Stimulated activated naive CD8-positive, alpha-beta T cell treated with anti-CD3 and anti-CD28 coated beads, Interleukin-15, Interleukin-2, amounts not matched to agents 100 U/mL and 50 U/mL, for 24 hours (primary cell): Measurements from ENCODE around the gene ADAM10.

Source experiments
- ATAC-seq: fragments of 150-1000 bp; cut with Tn5 transposase; one replicate; pipeline ENCODE4 v1.10.0; 2021
- DNase-seq: peaks from one replicate; pipeline ENCODE4 v3.0.0; 2021

ADAM10 gene

GRCh38 chr15:58575045-58575786, 174.3 kb downstream of the ADAM10 start:
- no peak for ATAC-seq
- DNase-seq = no peak

GRCh38 chr15:58574631-58575030, 174.9 kb downstream of the ADAM10 start:
- ATAC-seq = no peak
- no peak for DNase-seq

- no peak for DNase-seq
- no peak for ATAC-seq
Observed at GRCh38 chr15:58573270-58573669, 176.2 kb downstream of the ADAM10 start.

GRCh38 chr15:58572521-58572920, 177.0 kb downstream of the ADAM10 start:
- DNase-seq (no peak), ATAC-seq (no peak)

DNA sequence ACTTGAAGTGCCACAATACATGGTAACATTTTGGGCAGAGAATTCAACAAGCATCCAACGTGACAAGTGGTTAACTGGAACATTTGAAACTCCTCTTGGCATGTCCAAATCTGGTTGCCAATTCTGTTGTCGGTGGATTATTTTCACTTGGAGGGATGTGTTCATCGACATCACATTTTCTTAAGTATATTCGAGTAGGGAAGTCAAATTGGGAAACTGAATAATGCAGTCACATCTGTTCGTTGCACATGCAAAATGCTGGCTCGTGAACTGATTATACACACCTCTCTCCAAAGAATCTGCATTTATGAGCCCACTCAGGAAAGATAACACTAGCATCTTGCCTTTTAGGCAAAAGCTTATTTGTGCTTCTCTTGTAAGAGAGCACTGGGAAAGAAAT, 178.0 kb downstream of the ADAM10 start:
- ATAC-seq (no peak), DNase-seq (no peak)

- DNase-seq (no peak), ATAC-seq (no peak)
Observed at GRCh38 chr15:58569455-58569854, 180.1 kb downstream of the ADAM10 start.

DNA sequence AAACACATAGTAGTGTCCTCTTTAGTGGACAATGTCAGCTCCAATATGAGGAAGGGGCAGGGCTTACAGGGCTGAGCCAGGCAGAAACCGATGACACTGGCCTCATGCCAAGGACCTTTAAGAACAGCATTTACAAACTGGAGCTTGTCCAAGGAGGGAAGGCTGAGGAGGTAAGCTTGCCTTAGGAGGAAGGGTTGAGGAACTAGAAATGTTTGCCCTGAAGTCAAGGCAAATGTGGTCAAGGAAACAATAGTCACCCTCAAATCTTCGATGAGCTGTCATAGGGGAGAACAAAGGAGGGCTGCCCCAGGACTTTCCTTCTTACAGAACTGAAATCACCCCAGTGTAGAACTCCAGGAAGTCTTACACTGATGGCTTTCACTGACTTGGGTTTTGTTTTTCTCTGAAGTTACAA, 181.3 kb downstream of the ADAM10 start:
- ATAC-seq (peak; percentile 81), DNase-seq (no peak)

GRCh38 chr15:58566029-58566428, 183.5 kb downstream of the ADAM10 start:
- DNase-seq (no peak), ATAC-seq (no peak)

DNA sequence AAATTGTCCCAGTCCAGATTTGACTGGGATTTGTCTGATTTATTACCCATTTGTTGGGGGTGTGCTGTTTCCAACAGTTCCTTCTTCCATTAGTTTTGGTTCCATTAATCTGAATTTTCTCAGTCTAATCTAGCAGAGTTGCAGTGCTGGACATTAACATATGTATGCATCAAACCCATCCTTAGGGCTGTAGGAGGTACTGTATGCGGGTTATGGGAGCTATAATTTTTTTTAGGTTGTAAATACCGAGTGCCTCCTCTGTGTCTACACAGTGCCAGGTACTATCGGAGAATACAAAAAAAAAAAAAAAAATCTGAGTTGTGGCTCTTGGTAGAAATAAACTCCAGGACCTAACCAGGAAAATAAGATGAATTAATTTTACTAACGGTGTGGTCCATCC, 183.9 kb downstream of the ADAM10 start:
- ATAC-seq = no peak
- DNase-seq = no peak

GRCh38 chr15:58564981-58565380, 184.5 kb downstream of the ADAM10 start:
- DNase-seq (no peak), ATAC-seq (no peak)

GRCh38 chr15:58562135-58562534, 187.4 kb downstream of the ADAM10 start:
- no peak for DNase-seq
- no peak for ATAC-seq

DNA sequence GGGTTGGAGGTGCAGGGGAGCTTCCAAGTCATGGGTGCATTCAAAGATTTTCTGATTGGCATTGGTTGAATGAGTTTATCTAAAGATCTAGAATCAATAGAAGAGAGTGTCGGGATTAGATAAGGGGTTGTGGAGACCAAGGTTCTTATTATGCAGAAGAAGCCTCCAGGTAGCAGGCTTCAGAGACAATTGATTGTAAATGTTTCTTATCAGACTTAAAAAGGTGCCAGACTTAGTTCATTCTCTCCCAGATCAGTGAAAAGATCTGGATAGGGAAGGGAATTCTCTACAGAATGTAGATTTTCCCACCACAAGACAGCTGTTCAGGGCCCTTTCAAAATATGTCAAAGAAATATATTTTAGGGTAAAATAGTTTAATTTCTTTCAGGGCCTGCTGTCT, 188.2 kb downstream of the ADAM10 start:
- DNase-seq (no peak), ATAC-seq (no peak)

- DNase-seq (no peak), ATAC-seq (no peak)
Observed at GRCh38 chr15:58559904-58560588, 189.5 kb downstream of the ADAM10 start.

DNA sequence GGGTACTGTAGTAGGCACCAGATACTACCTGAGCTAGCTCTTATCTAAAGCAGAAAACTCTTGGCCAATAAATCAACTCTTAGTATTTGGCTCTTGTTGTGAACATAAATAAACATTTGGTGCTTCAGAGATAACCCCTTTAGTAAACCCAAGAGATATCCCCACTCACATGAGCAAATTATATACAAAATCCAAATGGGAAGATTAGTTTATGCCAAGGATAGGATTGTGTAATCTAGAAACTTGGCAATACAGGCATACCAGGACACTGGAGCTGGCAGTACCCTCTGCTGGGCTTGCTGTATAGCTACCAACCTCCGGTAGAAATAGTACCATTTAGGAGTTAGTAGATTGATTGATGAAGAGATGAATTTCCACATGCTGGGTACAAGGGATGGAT, 190.7 kb downstream of the ADAM10 start:
- ATAC-seq (no peak), DNase-seq (no peak)

GRCh38 chr15:58556541-58556940, 193.0 kb downstream of the ADAM10 start:
- ATAC-seq = no peak

DNA sequence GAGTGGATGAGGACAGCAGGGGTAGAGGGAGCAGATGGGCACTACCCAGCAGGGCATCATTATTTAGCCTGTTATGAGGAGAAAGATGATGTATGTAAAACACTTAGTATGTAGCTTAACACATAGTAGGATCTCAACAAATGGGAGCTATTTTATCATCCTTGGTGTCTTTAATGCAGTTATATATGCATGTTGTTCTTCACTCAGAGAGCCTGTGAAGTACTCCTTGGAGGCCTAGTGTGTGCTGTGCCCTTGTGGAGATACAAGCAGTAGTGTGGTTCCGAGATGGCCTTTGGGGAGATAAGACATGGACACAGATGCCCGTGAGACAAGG, 193.5 kb downstream of the ADAM10 start:
- no peak for ATAC-seq
- no peak for DNase-seq

More at GRCh38 chr15:58556541-58556940, 193.0 kb downstream of the ADAM10 start:
- DNase-seq = no peak

GRCh38 chr15:58555162-58556027, 194.1 kb downstream of the ADAM10 start:
- DNase-seq = no peak

GRCh38 chr15:58554758-58555157, 194.7 kb downstream of the ADAM10 start:
- ATAC-seq (no peak), DNase-seq (no peak)

More at GRCh38 chr15:58555162-58556027, 194.1 kb downstream of the ADAM10 start:
- ATAC-seq = no peak

DNA sequence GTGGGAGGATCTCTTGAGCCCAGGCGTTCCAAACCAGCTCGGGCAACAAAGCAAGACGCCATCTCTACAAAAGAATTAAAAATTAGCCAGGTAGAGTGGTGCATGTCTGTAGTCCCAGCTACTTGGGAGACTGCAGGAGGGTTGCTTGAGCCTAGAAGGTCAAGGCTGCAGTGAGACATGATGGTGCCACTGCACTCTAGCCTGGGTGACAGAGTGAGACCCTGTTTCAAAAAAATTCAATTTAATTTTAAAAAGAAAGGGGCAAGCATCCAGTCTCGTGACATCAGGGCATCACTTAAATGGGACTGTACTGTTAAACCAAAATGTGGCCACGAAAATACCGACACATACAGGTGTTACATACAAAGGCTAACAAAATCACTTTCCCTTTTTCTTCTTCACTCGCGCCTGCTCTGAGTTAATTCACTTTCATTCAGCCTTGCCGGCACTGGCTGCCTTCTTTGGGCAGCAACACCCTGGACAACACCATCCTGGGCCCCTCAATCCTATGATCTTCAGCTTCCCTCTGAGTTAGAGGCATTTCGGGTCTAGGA, 196.1 kb downstream of the ADAM10 start:
- no peak for DNase-seq
- ATAC-seq = no peak

- ATAC-seq = no peak
- no peak for DNase-seq
Observed at GRCh38 chr15:58552505-58553364, 196.8 kb downstream of the ADAM10 start.

GRCh38 chr15:58551764-58552504, 197.6 kb downstream of the ADAM10 start:
- DNase-seq = no peak
- ATAC-seq = no peak
